ENCODE measurements around the gene MED12L.

MED12L gene

DNA sequence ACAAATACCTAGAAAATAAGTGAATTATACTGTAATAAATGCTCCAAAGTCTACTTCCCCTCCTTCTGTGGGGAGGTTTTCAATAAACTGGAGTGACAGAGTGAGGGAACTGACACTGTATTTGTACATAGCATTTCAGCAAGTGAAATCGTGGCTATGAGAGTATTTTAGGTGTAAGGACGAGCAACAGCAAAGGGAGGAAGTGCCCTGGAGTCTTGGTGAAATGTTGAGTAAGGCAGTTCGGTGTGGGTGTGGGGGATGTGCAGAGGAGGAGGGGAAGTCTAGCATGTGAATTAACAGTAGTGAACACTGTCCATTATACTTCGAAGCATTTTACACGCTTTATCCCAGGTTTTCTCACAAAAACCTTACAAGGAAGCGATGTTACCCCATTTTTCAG is 262.0 kb downstream of the MED12L start:
- TF ChIP-seq MYC (IDR thresholded peaks at IDR 0.05; ENCODE audit: low read depth, low read length) (peak; percentile 84), POLR2A (IDR thresholded peaks at IDR 0.05; ENCODE audit: extremely low read depth, insufficient read length) (no peak)
- TF ChIP-seq, protein P1, sequence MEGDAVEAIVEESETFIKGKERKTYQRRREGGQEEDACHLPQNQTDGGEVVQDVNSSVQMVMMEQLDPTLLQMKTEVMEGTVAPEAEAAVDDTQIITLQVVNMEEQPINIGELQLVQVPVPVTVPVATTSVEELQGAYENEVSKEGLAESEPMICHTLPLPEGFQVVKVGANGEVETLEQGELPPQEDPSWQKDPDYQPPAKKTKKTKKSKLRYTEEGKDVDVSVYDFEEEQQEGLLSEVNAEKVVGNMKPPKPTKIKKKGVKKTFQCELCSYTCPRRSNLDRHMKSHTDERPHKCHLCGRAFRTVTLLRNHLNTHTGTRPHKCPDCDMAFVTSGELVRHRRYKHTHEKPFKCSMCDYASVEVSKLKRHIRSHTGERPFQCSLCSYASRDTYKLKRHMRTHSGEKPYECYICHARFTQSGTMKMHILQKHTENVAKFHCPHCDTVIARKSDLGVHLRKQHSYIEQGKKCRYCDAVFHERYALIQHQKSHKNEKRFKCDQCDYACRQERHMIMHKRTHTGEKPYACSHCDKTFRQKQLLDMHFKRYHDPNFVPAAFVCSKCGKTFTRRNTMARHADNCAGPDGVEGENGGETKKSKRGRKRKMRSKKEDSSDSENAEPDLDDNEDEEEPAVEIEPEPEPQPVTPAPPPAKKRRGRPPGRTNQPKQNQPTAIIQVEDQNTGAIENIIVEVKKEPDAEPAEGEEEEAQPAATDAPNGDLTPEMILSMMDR (IDR thresholded peaks at IDR 0.05; ENCODE audit: low read depth, low read length) = no peak
- TF ChIP-seq, protein P2, sequence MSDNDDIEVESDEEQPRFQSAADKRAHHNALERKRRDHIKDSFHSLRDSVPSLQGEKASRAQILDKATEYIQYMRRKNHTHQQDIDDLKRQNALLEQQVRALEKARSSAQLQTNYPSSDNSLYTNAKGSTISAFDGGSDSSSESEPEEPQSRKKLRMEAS (IDR thresholded peaks at IDR 0.05; ENCODE audit: low read depth, low read length) = peak; percentile 80
- peak; percentile 95 for DNase-seq (ENCODE audit: low read depth)
- H3K4me3 ChIP-seq (ENCODE audit: low read depth, low read length) = no peak overlapping the region

DNA sequence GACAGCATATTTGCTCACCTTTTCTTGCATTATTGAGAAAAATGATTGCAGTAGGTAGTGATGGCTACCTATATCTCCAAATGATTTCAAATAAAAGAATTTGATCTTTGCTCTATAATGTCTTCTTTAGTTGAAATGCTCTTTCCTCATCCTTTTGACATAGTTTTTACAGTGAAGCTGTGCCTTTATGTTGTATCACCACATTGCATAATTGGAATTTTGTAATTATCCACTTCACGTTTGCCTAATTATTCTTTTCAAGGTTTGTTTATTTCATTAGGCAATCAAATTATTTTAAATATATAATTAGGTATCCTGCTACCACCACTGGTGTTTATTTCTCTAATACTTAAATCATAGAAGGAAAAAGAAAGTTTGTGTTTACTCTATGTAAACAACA is 265.2 kb downstream of the MED12L start:
- TF ChIP-seq, protein P2 (IDR thresholded peaks at IDR 0.05; ENCODE audit: low read depth, low read length) = no peak
- TF ChIP-seq POLR2A (IDR thresholded peaks at IDR 0.05; ENCODE audit: extremely low read depth, insufficient read length) = no peak
- H3K4me3 ChIP-seq (ENCODE audit: low read depth, low read length) = no peak overlapping the region
- DNase-seq (ENCODE audit: low read depth) = no peak

DNA sequence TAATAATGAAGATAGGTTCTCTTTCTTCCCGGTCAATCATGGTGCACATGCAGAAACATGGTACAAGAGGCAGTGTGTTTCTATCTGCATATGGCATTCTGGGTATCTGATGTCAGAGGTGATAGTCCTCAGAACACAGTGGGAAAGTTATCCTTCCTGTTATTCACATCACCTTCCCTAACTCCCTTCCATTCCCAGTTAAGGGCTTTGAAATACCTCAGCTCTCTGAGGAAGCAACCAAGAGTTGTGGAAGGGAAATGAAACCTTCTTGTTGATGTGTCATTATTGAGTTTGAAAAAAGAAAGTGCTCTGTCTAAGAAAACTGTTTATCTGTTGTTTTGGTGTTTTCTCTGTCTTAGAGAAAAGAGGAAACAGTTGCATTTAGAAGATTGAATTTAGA is 265.8 kb downstream of the MED12L start:
- TF ChIP-seq, protein P2 (IDR thresholded peaks at IDR 0.05; ENCODE audit: low read depth, low read length) = no peak
- TF ChIP-seq POLR2A (IDR thresholded peaks at IDR 0.05; ENCODE audit: extremely low read depth, insufficient read length) = no peak
- no peak for TF ChIP-seq MYC (IDR thresholded peaks at IDR 0.05; ENCODE audit: low read depth, low read length)
- TF ChIP-seq, protein P1 (IDR thresholded peaks at IDR 0.05; ENCODE audit: low read depth, low read length) = no peak
- no peak overlapping the region for H3K4me3 ChIP-seq (ENCODE audit: low read depth, low read length)
- peak; percentile 19 for DNase-seq (ENCODE audit: low read depth)

DNA sequence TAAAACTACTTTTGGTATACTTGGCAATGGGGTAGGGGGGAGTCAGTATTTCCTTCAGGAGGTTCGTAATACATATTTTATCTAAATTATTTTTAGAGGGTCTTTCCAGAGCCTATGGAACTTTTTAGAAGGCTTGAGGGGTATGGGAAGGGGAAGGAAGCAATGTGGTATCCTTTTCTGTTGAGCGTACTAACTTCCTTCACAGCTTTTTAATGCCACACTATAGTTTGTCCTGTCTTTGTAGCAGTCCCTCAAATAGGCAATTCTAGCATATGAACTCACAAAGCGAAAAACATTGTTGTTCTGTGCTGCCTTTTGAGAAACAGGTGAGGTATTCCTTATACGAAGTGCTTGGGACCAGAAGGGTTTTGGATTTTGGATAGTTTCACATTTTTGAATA is 266.2 kb downstream of the MED12L start:
- H3K4me3 ChIP-seq (ENCODE audit: low read depth, low read length) = no peak overlapping the region
- no peak for DNase-seq (ENCODE audit: low read depth)

DNA sequence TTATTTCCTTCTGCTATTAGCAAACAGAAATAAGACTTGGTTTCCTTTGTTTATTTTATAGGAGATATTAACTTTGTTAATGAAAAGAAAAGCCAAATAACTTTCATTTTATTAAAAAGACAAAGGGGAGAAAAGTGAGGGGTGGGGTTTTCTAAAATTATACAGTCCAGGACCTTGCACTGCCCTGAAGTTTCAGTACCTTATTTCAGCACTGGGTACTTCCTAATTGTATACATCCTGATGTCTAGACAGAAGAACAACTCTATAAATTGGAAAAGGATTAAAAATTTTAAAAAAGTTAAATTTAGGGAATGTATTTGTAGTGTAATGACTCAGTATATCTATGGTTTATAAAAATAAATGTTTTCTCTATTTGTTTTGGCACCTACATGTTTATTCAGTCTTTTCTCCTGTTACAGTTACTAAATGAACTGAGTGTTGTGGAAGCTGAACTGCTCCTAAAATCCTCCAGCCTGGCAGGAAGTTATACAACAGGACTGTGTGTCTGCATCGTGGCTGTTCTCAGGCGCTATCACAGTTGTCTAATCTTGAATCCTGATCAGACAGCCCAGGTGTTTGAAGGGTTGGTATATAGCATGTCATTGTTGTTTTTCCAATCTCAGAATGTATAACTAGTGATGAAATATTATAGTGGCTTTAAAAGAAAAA is 271.5 kb downstream of the MED12L start:
- H3K4me3 ChIP-seq (ENCODE audit: low read depth, low read length) = no peak overlapping the region
- TF ChIP-seq, protein P1 (IDR thresholded peaks at IDR 0.05; ENCODE audit: low read depth, low read length) = no peak
- TF ChIP-seq, protein P2 (IDR thresholded peaks at IDR 0.05; ENCODE audit: low read depth, low read length) = no peak
- no peak for TF ChIP-seq POLR2A (IDR thresholded peaks at IDR 0.05; ENCODE audit: extremely low read depth, insufficient read length)
- TF ChIP-seq MYC (IDR thresholded peaks at IDR 0.05; ENCODE audit: low read depth, low read length) = no peak
- DNase-seq (ENCODE audit: low read depth) = no peak

More for the DNA sequence above, 266.2 kb downstream of the MED12L start:
- TF ChIP-seq, protein P2 (IDR thresholded peaks at IDR 0.05; ENCODE audit: low read depth, low read length) = no peak
- TF ChIP-seq, protein P1 (IDR thresholded peaks at IDR 0.05; ENCODE audit: low read depth, low read length) = no peak
- no peak for TF ChIP-seq MYC (IDR thresholded peaks at IDR 0.05; ENCODE audit: low read depth, low read length)
- TF ChIP-seq POLR2A (IDR thresholded peaks at IDR 0.05; ENCODE audit: extremely low read depth, insufficient read length) = no peak

DNA sequence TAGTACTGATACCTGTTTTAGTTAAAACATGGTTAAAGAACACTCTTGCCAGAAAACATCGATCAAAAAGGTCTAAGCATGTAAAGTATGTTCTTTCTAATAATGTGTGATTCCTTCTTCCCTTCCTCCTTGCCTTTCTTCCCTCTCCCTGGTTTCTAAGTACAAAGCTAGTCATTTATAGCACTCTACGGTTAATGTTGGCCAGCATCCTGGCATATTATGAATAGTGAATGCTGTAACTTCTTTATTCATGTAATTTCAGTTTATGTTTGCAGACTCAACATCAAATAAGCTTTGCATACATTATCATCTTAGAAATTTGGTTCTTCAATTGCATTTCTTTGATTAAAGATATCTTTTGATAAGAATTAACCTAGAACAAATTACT is 272.0 kb downstream of the MED12L start:
- TF ChIP-seq MYC (IDR thresholded peaks at IDR 0.05; ENCODE audit: low read depth, low read length) = no peak
- TF ChIP-seq POLR2A (IDR thresholded peaks at IDR 0.05; ENCODE audit: extremely low read depth, insufficient read length) = no peak
- TF ChIP-seq, protein P1 (IDR thresholded peaks at IDR 0.05; ENCODE audit: low read depth, low read length) = no peak
- TF ChIP-seq, protein P2 (IDR thresholded peaks at IDR 0.05; ENCODE audit: low read depth, low read length) = no peak
- DNase-seq (ENCODE audit: low read depth) = no peak
- no peak overlapping the region for H3K4me3 ChIP-seq (ENCODE audit: low read depth, low read length)

All from NB4 (cell line).